ENCODE measurements around the gene CBARP.
"Not testable (repeated sequence)": the region's sequence is repeated elsewhere in the genome, so short reads cannot be mapped to it uniquely, and the experiment has no call there.

The CBARP gene

DNA sequence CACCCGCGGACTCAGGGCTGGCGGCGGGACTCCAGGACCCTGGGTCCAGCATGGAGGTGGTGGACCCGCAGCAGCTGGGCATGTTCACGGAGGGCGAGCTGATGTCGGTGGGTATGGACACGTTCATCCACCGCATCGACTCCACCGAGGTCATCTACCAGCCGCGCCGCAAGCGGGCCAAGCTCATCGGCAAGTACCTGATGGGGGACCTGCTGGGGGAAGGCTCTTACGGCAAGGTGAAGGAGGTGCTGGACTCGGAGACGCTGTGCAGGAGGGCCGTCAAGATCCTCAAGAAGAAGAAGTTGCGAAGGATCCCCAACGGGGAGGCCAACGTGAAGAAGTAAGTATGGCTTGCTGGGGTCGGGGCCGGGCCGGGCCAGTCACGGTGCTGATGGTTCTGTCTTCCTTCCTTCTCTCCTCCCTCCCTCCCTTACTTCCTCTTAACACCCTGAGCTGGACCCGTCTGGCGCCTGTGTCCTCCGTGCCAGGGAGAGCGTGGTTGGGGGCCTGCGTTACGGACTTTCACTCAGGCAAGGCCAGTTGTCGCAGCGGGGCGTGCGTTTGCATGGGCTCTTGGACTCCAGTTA is 30.8 kb downstream of the CBARP start:
- DNase-seq, result peak; percentile 13

DNA sequence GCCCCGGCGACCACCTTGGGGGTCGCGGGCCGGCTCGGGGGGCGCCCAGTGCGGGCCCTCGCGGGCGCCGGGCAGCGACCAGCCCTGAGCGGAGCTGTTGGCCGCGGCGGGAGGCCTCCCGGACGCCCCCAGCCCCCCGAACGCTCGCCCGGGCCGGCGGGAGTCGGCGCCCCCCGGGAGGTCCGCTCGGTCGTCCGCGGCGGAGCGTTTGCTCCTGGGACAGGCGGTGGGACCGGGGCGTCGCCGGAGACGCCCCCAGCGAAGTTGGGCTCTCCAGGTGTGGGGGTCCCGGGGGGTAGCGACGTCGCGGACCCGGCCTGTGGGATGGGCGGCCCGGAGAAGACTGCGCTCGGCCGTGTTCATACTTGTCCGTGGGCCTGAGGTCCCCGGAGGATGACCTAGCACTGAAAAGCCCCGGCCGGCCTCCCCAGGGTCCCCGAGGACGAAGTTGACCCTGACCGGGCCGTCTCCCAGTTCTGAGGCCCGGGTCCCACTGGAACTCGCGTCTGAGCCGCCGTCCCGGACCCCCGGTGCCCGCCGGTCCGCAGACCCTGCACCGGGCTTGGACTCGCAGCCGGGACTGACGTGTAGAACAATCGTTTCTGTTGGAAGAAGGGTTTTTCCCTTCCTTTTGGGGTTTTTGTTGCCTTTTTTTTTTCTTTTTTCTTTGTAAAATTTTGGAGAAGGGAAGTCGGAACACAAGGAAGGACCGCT is 31.5 kb downstream of the CBARP start:
- no peak for DNase-seq

DNA sequence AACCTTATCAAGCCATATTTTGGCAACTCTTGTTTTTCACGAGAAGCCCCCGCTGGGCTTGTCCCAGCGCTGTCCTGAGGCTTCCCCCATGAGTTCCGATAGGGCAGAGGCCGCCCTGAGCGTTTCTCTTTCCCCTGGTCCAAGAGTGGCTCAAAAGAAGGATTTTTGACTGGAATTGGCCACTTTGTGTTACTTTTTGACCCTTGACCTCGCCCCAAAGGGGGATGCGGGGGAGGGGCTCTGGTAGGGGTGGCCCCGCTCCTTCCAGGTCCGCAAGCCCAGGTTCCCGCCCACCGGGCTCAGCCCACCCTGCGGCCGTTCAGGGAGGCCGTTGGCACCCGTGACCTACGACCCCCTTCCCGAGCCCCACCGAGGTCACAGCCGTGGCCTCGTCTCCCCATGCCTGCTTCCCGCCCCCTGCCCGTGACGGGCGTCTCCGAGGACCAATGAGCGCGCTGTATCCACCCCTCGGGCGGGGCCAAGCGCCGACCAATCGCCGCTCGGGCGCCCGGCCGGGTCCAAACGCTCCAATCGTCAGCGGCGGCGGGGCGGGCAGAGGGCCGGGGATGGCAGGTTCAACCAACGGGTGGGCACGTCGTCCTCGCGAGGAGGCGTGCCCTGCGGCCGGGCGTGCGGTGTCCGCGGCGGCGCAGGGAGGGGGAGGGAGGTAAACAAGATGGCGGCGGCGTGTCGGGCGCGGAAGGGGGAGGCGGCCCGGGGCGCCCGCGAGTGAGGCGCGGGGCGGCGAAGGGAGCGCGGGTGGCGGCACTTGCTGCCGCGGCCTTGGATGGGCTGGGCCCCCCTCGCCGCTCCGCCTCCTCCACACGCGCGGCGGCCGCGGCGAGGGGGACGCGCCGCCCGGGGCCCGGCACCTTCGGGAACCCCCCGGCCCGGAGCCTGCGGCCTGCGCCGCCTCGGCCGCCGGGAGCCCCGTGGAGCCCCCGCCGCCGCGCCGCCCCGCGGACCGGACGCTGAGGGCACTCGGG is 32.4 kb downstream of the CBARP start, which contains the start of gene STK11:
Gene STK11, plus strand, starts transcription at position 665 of the 986 bp plus-strand sequence. CDS start 1,136 bp downstream, outside the sequence.
- DNase-seq, result peak; percentile 100

DNA sequence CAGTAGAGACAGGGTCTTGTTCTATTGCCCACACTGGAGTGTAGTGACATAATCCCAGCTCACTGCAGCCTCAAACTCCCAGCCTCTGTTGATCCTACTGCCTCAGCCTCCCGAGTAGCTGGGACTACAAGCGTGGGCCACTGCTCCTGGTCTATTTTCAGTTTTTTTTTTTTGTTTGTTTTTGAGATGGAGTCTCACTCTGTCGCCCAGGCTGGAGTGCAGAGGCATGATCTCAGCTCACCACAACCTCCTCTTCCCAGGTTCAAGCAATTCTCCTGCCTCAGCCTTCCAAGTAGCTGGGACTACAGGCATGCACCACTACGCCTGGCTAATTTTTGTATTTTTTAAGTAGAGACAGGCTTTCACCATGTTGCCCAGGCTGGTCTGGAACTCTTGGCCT is 37.2 kb downstream of the CBARP start:
- not testable (repeated sequence) for DNase-seq

DNA sequence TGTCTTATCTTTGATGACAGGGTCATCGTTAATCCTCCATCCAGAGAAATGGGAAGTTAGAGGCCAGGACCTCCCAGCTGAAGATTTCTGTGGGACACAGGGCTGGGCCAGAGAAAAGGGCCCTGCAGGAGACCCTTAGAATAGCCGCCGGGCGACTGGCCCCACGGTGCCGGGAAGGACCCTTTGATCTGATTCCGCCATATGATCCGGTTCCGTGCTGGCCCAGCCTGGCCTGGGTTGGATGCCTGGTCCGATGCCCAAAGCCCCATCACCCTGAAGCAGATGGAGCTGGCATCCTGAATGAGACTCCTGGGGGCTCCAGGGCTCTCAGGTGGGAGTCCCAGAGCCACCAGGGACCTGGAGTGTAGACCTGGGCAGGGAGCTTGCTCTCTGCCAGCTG is 38.3 kb downstream of the CBARP start:
- no peak for DNase-seq

DNA sequence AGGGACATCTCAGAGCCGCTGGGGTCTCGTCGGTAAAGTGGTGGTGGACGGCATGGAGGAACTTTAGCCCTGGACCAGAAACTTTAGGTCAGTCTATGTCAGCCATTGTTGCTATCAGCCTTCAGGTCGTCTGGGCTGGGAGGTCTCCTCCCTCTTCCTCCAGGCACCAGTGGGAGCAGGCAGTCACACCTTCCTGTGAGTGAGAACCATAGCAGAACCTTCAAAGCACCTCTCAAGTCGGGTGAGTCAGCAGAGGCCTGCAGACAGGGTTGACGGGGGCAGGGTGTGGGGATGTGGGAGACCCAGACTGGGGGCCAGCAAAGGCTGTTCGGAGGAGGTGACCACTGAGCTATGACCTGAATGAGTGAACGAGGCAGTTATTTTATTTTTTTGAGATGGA is 48.4 kb downstream of the CBARP start:
- DNase-seq, result peak; percentile 41

DNA sequence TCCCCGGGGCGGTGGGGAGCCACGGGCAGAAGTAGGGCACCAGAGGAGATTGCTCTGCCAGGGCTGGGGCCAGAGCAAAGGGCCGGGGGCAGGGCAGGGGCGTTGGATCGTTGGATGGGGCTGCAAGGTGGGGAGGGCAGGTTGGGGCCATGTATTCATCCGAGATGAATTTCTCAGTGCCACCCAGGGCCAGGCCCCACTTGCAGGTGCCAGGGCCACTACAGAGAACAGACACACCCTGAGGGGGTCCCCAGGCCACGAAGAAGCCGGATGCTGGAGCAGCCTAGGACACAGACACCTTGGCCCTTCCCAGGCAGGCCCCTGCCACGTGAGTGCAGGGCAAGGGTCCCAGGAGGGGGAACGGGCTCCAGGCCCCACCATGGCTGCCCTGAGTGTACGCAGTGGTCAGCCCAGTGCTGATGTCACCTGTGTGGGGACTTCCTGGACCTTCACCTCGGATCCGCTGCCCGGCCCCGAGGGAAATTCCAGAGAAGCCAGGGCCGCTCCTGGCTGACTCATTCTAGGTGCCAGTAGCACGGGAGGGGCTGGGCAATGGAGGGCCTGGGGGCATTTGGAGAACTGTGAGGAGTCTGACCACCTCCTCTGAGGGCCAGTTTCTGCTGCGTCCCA is 54.1 kb downstream of the CBARP start:
- DNase-seq, result no peak

DNA sequence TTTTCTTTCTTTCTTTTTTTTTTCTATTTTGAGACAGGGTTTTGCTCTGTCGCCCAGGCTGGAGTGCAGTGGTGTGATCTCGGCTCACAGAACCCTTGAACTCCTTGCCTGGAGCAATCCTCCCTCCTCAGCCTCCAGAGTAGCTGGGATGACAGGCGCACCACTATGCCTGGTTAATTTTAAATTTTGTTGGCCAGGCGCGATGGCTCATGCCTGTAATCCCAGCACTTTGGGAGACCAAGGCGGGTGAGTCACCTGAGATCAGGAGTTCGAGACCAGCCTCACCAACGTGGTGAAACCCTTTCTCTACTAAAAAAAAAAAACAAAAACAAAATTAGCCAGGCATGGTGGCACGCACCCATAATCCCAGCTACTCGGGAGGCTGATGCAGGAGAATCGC is 55.1 kb downstream of the CBARP start:
- no peak for DNase-seq

DNA sequence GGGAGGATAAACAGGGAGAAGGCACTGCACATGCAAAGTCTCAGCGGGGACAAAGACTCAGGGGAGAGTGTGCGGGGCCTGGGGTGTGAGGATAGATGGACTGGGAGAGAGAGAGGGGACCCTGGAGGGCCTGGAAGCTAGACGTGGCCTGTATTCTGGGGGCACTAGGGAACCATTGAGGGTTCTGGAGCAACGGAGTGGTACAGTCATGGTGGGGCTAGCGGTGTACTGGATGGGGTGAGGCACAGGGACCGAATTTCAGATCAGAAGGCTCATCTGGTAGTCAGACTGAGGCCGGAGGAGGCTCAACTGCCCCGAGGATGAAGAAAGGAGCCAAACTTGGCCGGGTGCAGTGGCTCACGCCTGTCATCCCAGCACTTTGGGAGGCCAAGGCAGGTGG is 55.7 kb downstream of the CBARP start:
- DNase-seq, result no peak

DNA sequence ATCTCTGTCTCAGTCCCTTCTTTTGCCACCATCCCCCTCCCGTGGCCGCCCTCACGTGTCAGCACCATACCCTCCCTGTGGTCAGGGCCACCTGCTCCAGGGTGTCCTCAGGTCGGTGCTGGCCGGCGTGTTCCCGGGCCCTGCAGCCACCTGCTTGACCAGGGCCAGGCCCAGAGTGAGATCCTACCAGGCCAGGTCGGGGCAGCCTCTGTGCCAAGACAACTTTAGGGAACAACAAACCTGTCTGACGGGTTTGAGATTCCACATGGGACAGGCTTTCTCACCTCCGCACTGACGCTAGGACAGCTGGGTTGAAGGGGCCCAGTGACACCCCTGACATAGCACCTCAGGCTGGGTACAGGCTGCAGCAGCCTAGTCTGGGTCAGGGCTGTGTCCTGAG is 56.2 kb downstream of the CBARP start:
- DNase-seq, result no peak

All from activated effector memory CD4-positive, alpha-beta T cell treated with Interleukin-2 at 50 U/mL for 16 hours (primary cell).